Measurements from ENCODE around the gene NF2. TPM values are rescaled to one million over a fixed set of nuclear protein-coding genes. Genes with fewer than 3 reads are reported as not detected.

The NF2 gene
- total RNA-seq, 1 experiment from 2014 or later: 40.5 TPM

DNA sequence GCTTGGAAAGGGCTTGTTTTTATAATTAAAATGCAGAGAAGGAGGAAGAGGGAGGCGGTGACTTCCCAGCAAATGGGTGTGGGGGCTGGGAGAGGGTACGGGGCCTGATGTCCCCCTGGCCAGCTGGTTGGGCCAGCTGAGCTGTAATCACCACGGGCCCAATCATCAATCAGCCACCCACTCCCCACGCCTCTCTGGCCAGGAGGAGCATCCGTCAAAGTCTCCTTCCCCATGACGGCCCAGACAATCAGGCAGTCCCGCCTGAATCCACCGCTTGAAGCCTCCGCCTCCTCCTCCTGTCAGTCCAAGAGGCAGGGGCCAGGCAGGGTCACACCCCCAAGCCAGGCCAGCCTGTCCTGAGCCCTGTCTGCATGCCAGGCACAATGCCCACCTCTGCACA lies 103.1 kb downstream of the NF2 start:
- Histone ChIP-seq H3K27ac (ENCODE audit: low read depth, low read length, poor library complexity, severe bottlenecking) (no peak overlapping the region), H3K9me3 (ENCODE audit: low read depth, low read length, poor library complexity, severe bottlenecking) (no peaks in the 10 kb centered on the region), H3K4me1 (ENCODE audit: insufficient read depth, low read length, poor library complexity, severe bottlenecking) (peaks cover 16% of the 10 kb centered on the region), H3K4me3 (ENCODE audit: low read depth, low read length, poor library complexity, severe bottlenecking) (no peak overlapping the region), H3K27me3 (replicated peaks; ENCODE audit: insufficient read depth, low read depth, low read length, poor library complexity) (peaks cover 4% of the 10 kb centered on the region), H3K36me3 (ENCODE audit: insufficient read depth, low read length, poor library complexity, severe bottlenecking) (no peaks in the 10 kb centered on the region)
- no TSS peak for BruUV-seq (replicated peaks)
- no peak for DNase-seq (ENCODE audit: low spot score)
- POLR2A ChIA-PET (ENCODE audit: low non-redundant PET): no interaction called here
- TF ChIP-seq CTCF (conservative IDR thresholded peaks at IDR 0.05; ENCODE audit: low read depth, low read length): no peak
- TF ChIP-seq EZH2 (IDR thresholded peaks at IDR 0.05; ENCODE audit: borderline replicate concordance, low read depth, low read length, poor library complexity, severe bottlenecking): no peak
- CTCF ChIA-PET: no interaction called here
- intact Hi-C loops (cut with micrococcal nuclease; ENCODE audit: unreplicated experiment): no loop called here

DNA sequence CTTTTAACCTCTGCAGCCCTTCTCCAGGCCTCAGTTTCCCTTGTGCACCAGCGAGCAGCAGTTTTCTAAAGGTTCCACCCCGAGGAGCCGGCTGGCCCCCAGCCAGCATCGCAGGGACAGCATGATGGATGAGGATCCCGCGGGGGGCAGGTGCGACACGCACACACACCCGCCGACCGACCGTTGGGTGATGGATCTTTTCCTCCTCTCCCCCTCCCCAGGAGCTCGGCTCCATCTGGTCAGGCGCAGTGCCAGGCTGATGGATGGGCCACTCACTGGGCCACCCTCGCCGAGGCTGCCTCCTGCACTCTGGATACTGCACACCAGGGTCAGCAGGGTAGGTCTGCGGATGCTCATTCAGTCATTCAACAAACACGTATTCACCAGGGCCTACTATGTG lies 103.6 kb downstream of the NF2 start:
- no TSS peak for BruUV-seq (replicated peaks)

DNA sequence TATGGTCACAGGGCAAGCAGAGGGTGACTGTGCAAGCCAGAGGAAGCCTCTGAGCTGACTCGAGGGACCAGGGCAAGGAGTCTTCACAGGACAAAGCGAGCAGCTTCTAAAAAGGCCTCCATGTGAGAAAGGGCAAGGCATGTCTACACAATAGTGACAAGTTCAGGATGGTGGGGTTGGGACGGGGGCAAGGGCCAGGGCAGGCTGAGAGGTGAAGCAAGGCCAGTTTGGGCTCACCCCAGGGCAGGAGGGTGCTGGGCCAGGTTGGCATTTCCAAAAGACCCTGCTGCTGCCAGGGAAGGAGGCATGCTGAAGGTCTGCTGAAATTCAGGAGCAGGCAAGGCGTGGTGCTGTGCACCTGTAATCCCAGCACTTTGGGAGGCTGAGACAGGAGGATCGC lies 104.0 kb downstream of the NF2 start:
- H3K36me3 ChIP-seq (ENCODE audit: insufficient read depth, low read length, poor library complexity, severe bottlenecking): no peaks in the 10 kb centered on the region
- peaks cover 9% of the 10 kb centered on the region for H3K4me1 ChIP-seq (ENCODE audit: insufficient read depth, low read length, poor library complexity, severe bottlenecking)
- ChIA-PET CTCF (no interaction called here), POLR2A (ENCODE audit: low non-redundant PET) (no interaction called here)
- peaks cover 4% of the 10 kb centered on the region for H3K27me3 ChIP-seq (replicated peaks; ENCODE audit: insufficient read depth, low read depth, low read length, poor library complexity)
- BruUV-seq (replicated peaks): no TSS peak
- DNase-seq (ENCODE audit: low spot score): no peak
- TF ChIP-seq CTCF (conservative IDR thresholded peaks at IDR 0.05; ENCODE audit: low read depth, low read length) (no peak), EZH2 (IDR thresholded peaks at IDR 0.05; ENCODE audit: borderline replicate concordance, low read depth, low read length, poor library complexity, severe bottlenecking) (no peak)
- intact Hi-C loops (cut with micrococcal nuclease; ENCODE audit: unreplicated experiment): no loop called here
- no peak overlapping the region for H3K4me3 ChIP-seq (ENCODE audit: low read depth, low read length, poor library complexity, severe bottlenecking)
- no peaks in the 10 kb centered on the region for H3K9me3 ChIP-seq (ENCODE audit: low read depth, low read length, poor library complexity, severe bottlenecking)
- no peak overlapping the region for H3K27ac ChIP-seq (ENCODE audit: low read depth, low read length, poor library complexity, severe bottlenecking)

More for the DNA sequence above, 103.6 kb downstream of the NF2 start:
- H3K4me3 ChIP-seq (ENCODE audit: low read depth, low read length, poor library complexity, severe bottlenecking): no peak overlapping the region
- H3K9me3 ChIP-seq (ENCODE audit: low read depth, low read length, poor library complexity, severe bottlenecking): no peaks in the 10 kb centered on the region
- no peak for TF ChIP-seq EZH2 (IDR thresholded peaks at IDR 0.05; ENCODE audit: borderline replicate concordance, low read depth, low read length, poor library complexity, severe bottlenecking)
- no peak for TF ChIP-seq CTCF (conservative IDR thresholded peaks at IDR 0.05; ENCODE audit: low read depth, low read length)
- H3K27me3 ChIP-seq (replicated peaks; ENCODE audit: insufficient read depth, low read depth, low read length, poor library complexity): peaks cover 4% of the 10 kb centered on the region
- DNase-seq (ENCODE audit: low spot score): no peak
- H3K4me1 ChIP-seq (ENCODE audit: insufficient read depth, low read length, poor library complexity, severe bottlenecking): peaks cover 14% of the 10 kb centered on the region
- CTCF ChIA-PET: no interaction called here
- intact Hi-C loops (cut with micrococcal nuclease; ENCODE audit: unreplicated experiment): no loop called here
- H3K36me3 ChIP-seq (ENCODE audit: insufficient read depth, low read length, poor library complexity, severe bottlenecking): no peaks in the 10 kb centered on the region
- no peak overlapping the region for H3K27ac ChIP-seq (ENCODE audit: low read depth, low read length, poor library complexity, severe bottlenecking)
- POLR2A ChIA-PET (ENCODE audit: low non-redundant PET): no interaction called here
